Hair follicle dermal papilla cell (primary cell): ENCODE measurements around the gene LGALS3. TPM values are rescaled to one million over a fixed set of nuclear protein-coding genes. Genes with fewer than 3 reads are reported as not detected.

Experiments
- total RNA-seq: library from RNA; depleted of rRNA; stranded (reverse); fragments of >200 nt; gene quantifications from 2 replicates; pipeline ENCODE4 v1.2.3, GENCODE V29; 2012

LGALS3 gene
- total RNA-seq: 311 and 386 TPM in 2 replicates

DNA sequence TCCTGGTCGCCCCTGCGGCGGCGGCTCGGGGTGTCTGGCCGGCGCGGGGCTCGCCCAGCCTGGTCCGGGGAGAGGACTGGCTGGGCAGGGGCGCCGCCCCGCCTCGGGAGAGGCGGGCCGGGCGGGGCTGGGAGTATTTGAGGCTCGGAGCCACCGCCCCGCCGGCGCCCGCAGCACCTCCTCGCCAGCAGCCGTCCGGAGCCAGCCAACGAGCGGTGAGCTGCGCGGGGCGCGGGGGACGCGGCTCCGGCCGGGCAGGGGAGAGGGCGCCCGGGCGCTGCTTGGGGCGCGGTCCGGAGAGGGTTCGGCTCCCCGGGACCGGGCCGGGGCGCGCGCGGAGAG lies at the start of gene LGALS3:
Gene LGALS3 (plus strand): TSS at position 167 of the 342 bp plus-strand sequence. CDS start 8,122 bp downstream, outside the sequence.

GRCh38 chr14:55191203-55192053 lies 62.4 kb downstream of the LGALS3 start, which contains the start of gene DLGAP5:
DLGAP5 (minus strand) TSS chr14:55191585; CDS start chr14:55189179, 2,406 bp downstream.

Other genes with a start within 250 kb of the LGALS3 start
- 2.4 and 7.1 TPM in 2 replicates for gene GCH1, start 226.4 kb upstream of the LGALS3 start, total RNA-seq
- 5.2 and 5.3 TPM in 2 replicates for gene WDHD1, start 102.2 kb upstream of the LGALS3 start, total RNA-seq
- gene SOCS4, start 102.0 kb upstream of the LGALS3 start, total RNA-seq: 21.1 TPM in 2 replicates
- gene MAPK1IP1L, start 77.6 kb upstream of the LGALS3 start, total RNA-seq: 50.5 and 53.9 TPM in 2 replicates
- 3.1 and 4.0 TPM in 2 replicates for gene DLGAP5, start 62.3 kb downstream of the LGALS3 start, total RNA-seq
- gene FBXO34, start 142.2 kb downstream of the LGALS3 start, total RNA-seq: 25.6 and 30.0 TPM in 2 replicates